HFFc6 (cell line): Measurements from ENCODE around the gene CAMK4. TPM values are rescaled to one million over a fixed set of nuclear protein-coding genes. Genes with fewer than 3 reads are reported as not detected.

ENCODE experiments used
- DNase-seq: peaks from one replicate; pipeline ENCODE4 v3.0.0-alpha.2; 2018
- H3K27ac Mint-ChIP-seq: 2 replicates; pipeline ENCODE4 v1.8.0; 2020; ENCODE audit warnings: mild to moderate bottlenecking, mixed read lengths
- H3K27me3 Mint-ChIP-seq: 2 replicates; pipeline ENCODE4 v1.8.0; 2021; ENCODE audit warnings: mild to moderate bottlenecking, moderate library complexity, mixed read lengths; ENCODE audit not compliant: insufficient read depth
- H3K36me3 Mint-ChIP-seq: 2 replicates; pipeline ENCODE4 v1.8.0; 2021; ENCODE audit warnings: low read depth, mixed read lengths
- H3K4me1 Mint-ChIP-seq: 2 replicates; pipeline ENCODE4 v1.8.0; 2020; ENCODE audit warnings: low read depth, mixed read lengths
- H3K4me3 Mint-ChIP-seq: 2 replicates; pipeline ENCODE4 v1.8.0; 2020; ENCODE audit warnings: mild to moderate bottlenecking, moderate library complexity, mixed read lengths
- H3K9me3 Mint-ChIP-seq: 2 replicates; pipeline ENCODE4 v1.8.0; 2020; ENCODE audit warnings: mild to moderate bottlenecking, mixed read lengths
- total RNA-seq, 6 experiments: library from RNA; stranded (reverse); fragmentation: NEBNext Ultra II Directional; extraction: Animal tissue kit (Norgen Biotek cat#: 25700); gene quantifications; 2 replicates in 1 of 6; 3 replicates in 5 of 6; pipeline ENCODE4 v1.2.3, GENCODE V29; 2021
- TF ChIP-seq, protein P1 (sequence below): fragments of 200-600 bp; sonication (generic); IDR thresholded peaks from 2 replicates; pipeline ENCODE4 v1.5.0; 2021; ENCODE audit warnings: antibody characterized with exemption, mild to moderate bottlenecking

CAMK4 gene
- total RNA-seq, 6 experiments from 2014 or later: 3.8 to 5.7 (median 4.4) TPM

DNA sequence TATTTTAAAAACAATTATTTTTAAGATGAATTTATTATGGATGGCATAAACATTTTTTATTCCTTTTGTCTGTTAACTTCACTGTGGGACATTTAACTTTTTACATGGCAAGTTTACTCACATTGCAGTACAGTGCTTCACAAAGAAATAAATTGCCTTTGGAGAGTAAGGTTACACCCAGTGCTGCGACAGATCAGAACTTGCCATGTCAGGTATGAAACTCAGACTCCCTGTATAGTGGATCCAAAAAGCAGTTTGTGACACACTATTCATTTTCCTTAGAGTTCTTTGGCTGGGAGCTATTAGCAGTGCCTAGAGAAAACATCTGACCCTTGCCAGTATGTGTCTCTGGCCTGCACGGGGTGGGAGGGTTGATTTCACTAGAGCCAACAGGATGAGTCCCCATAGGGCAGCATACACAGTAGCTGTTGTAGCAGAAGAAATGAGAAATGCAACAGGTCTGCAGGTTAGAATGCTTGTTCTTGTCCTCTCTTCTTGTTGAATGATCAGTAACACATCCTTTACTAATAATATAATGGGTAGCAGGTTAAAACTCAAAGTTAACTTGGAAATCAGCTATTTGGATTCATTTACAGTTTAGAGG is 245.2 kb downstream of the CAMK4 start:
- Mint-ChIP-seq H3K36me3 (no peaks in the 10 kb centered on the region), H3K4me3 (no peak overlapping the region), H3K4me1 (no peaks in the 10 kb centered on the region), H3K27me3 (no peaks in the 10 kb centered on the region), H3K27ac (no peak overlapping the region), H3K9me3 (no peaks in the 10 kb centered on the region)
- DNase-seq: no peak
- TF ChIP-seq, protein P1, sequence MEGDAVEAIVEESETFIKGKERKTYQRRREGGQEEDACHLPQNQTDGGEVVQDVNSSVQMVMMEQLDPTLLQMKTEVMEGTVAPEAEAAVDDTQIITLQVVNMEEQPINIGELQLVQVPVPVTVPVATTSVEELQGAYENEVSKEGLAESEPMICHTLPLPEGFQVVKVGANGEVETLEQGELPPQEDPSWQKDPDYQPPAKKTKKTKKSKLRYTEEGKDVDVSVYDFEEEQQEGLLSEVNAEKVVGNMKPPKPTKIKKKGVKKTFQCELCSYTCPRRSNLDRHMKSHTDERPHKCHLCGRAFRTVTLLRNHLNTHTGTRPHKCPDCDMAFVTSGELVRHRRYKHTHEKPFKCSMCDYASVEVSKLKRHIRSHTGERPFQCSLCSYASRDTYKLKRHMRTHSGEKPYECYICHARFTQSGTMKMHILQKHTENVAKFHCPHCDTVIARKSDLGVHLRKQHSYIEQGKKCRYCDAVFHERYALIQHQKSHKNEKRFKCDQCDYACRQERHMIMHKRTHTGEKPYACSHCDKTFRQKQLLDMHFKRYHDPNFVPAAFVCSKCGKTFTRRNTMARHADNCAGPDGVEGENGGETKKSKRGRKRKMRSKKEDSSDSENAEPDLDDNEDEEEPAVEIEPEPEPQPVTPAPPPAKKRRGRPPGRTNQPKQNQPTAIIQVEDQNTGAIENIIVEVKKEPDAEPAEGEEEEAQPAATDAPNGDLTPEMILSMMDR: no peak

DNA sequence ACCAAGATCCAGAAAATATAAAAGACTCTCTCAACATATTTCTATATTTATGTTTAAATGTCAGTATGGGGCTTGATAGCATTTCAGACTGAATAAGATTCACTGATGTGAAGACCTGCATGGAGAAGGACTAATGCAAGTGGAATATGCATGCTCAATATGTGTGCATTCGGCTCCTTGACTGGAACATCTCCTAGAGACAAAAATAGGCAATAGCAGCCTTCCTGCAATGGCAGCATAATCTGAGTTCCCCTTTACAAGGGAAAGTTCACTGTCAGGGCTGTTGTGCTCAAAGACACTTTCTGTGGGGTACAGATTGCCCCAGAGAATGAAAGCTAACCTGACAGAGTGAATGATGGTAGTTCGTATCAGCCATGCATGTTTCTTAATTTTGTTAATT is 245.7 kb downstream of the CAMK4 start:
- Mint-ChIP-seq H3K27ac (no peak overlapping the region), H3K9me3 (no peaks in the 10 kb centered on the region), H3K36me3 (no peaks in the 10 kb centered on the region), H3K4me1 (no peaks in the 10 kb centered on the region), H3K27me3 (no peaks in the 10 kb centered on the region), H3K4me3 (no peak overlapping the region)
- DNase-seq: no peak
- TF ChIP-seq, protein P1: no peak

DNA sequence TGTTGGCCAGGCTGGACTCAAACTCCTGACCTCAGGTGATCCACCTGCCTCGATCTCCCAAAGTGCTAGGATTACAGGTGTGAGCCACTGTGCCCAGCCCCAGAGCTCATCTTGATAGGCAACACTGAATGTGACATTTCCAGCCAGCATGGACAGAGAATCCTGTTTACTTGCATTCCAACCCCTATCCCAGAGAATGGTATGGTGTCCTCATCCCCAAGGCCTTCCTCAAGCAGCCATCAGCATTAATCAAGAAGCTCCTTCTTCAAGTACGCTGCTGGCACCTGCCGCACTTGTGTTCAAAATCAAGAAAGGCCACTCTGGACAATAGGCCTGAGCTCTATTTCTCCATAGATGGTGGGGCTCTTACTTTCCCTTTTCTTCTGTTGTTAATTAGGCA is 247.9 kb downstream of the CAMK4 start:
- DNase-seq: no peak
- Mint-ChIP-seq H3K27ac (no peak overlapping the region), H3K9me3 (no peaks in the 10 kb centered on the region), H3K27me3 (no peaks in the 10 kb centered on the region), H3K36me3 (no peaks in the 10 kb centered on the region), H3K4me3 (no peak overlapping the region), H3K4me1 (no peaks in the 10 kb centered on the region)
- TF ChIP-seq, protein P1: no peak

DNA sequence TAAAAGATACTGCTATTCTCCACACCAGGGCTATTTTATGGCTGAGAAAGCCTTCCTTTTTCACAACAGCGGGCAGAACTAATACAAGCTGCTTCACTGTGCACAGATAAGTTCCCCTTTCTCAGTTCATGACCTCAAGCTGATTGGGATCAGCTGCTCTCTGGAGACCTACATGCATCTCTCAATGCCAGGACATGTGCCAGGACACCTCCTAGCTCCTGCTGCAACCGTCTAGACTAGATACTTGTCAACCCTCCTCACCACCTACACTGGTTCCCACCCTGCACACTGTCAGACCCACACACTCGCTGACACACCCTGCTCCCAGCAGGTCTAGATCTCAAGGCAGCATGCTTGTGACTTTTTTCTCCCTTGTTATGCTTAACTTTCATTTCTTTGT is 248.4 kb downstream of the CAMK4 start:
- Mint-ChIP-seq H3K27ac (no peak overlapping the region), H3K4me1 (no peaks in the 10 kb centered on the region), H3K36me3 (no peaks in the 10 kb centered on the region), H3K9me3 (no peaks in the 10 kb centered on the region), H3K27me3 (no peaks in the 10 kb centered on the region), H3K4me3 (no peak overlapping the region)
- TF ChIP-seq, protein P1: no peak
- no peak for DNase-seq

DNA sequence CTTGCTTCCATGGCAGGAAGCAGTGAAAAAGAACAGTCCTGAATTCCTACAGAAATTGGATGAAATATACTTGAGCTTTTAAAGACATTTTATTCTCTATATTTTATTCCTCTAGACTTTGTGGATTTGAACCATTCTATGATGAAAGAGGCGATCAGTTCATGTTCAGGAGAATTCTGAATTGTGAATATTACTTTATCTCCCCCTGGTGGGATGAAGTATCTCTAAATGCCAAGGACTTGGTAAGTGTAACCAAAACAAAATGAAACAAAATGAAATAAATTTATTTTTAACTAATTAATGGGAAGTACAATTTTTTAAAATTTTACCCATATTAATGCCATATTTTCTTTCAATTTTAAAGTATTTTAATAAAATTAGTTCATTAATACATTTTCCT is 254.1 kb downstream of the CAMK4 start:
- DNase-seq: no peak
- Mint-ChIP-seq H3K9me3 (no peaks in the 10 kb centered on the region), H3K27me3 (0 out of 2 replicates have a peak, but pooled peaks cover 2% of the 10 kb centered on the region), H3K4me1 (no peaks in the 10 kb centered on the region), H3K36me3 (no peaks in the 10 kb centered on the region), H3K4me3 (no peak overlapping the region), H3K27ac (no peak overlapping the region)
- TF ChIP-seq, protein P1: peak; percentile 69
